Measurements from ENCODE around the gene ZNF580.

ZNF580 gene

DNA sequence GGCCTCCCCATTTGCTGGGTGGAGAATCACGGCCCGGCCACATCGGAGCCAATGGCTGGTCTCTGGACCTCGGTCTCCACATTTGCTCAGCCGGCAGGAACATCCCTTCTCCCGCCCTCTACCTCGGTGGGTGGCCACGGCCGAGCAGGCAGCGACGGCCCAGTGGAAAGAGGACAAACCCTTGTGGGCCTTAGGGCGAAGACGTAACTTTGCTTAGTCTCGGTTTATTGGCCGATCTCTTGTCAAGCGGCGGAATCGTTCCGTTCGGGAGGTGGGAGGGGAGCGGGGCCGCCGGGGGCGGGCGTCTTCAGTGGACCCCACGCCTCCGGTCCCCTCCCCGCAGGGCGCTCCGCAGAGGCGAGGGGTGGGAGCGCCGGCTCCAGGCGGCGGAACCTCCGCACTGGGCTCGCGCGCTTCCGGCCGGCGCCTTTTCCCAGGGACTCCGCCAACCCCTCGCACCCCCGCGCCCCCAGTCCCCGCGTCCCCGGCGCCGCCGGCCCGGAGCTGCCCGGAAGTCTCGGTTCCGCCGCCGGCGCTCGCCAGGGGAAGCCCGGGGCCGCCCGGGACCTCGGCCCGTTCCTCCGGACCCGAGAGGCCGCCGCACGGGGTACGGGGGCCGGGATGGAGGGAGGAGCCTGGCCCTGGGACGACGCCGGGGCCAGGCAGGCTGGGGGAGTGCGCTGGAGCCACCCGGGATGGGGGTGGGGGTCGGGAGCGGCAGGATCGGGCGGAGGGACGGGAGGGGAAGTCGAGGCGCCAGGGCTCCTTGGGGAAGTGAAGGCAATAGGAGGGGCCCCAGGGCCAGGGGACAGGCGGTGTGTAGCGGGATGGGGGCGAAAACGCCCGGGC is at the start of gene ZNF580:
ZNF580 (plus strand) TSS at position 426 of the 849 bp plus-strand sequence. CDS start 1,507 bp downstream, outside the sequence.
- peak; percentile 80 for DNase-seq (ENCODE audit: low read depth)

- DNase-seq (ENCODE audit: low read depth): no peak
Measured at GRCh38 chr19:55591555-55591954, 49.2 kb upstream of the ZNF580 start.

DNA sequence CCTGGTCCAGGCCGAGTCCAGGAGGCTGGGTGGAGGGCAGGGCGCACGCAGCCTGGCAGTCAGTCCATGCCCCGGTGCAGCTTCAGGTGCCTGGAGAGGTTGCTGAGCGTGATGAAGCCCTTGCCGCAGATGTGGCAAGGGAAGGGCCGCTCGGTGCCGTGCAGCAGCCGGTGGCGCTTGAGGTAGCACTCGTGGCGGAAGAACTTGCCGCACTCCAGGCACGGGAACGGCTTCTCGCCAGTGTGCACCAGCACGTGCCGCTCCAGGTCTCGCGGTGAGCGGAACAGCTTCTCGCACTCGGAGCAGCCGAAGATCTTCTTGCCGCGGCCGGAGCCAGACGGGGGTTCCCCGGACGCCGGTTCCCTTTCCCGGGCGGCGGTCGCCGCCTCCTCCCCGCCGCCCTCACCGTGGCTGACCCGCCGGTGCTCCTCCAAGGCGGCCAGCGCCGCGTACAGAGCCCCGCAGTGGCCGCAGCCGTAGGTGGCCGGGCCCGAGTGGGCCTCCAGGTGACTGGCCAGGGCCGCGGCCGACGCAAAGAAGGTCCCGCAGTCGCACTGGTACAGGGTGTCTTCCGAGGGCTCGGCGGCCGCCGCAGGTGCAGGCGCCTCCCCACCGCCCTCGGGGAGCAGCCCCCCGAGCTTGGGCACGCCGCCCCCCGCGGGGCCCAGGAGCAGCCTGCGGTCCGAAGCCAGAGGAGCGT is 48.3 kb upstream of the ZNF580 start:
- no peak for DNase-seq (ENCODE audit: low read depth)

GRCh38 chr19:55593096-55593772 is 47.6 kb upstream of the ZNF580 start:
- DNase-seq (ENCODE audit: low read depth): no peak

GRCh38 chr19:55594996-55595545 is 45.7 kb upstream of the ZNF580 start:
- no peak for DNase-seq (ENCODE audit: low read depth)

DNA sequence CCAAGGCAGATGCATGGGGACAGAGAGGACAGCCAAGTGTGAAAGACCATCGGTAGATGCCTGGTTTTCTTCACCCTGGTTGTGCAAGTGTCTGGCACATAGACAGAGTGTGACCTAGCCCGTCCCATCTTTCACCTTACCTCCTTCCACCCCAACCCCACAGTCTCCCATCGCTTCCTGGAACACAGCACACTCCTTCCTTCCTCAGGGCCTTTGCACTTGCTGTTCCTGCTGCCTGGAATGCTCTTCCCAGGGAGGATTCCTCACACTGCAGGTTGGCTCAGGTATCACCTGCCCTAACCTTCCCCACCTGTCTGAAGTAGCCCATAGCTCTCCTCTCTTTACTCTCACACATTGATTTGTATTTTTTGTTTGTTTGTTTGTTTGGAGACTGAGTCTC is 44.5 kb upstream of the ZNF580 start:
- DNase-seq (ENCODE audit: low read depth): no peak

GRCh38 chr19:55597501-55597921 is 43.3 kb upstream of the ZNF580 start:
- no peak for DNase-seq (ENCODE audit: low read depth)

GRCh38 chr19:55598034-55598433 is 42.8 kb upstream of the ZNF580 start:
- no peak for DNase-seq (ENCODE audit: low read depth)

DNA sequence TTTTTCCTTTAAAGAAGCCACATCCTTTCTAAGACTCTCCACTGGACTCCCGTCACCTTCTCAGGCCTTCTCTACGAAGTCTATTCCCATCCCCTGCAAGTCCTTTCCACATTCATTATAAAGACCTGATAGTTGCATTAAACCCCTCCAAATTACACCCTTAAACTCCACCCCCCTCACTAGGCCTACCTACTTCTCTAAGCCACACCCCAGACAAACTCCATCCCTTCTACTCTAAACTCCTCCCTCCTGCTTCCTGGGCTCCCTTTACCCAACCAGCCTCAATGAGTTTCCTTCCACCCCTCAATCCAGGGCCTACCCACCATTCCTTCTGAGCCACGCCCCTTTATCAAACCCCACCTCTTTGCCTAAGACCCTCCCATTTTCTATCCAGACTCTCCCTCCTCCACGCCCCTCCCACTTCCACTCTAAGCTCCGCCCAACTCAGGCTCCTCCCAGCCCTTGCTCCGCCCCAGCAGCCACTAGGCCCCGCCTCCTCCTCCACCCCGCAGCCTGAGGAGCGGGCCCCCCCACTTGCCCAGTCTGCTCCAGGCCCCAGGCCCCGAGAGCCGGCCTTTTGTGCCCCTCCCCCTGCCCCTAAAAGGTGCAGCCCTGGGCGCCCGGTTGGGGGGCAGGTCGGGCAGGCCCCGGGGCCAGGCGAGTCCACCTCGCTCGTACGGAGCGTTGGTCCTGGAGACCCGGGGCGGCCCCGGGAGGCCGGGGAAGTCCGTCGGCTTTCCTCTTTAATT is 41.9 kb upstream of the ZNF580 start:
- peak; percentile 92 for DNase-seq (ENCODE audit: low read depth)

GRCh38 chr19:55599468-55599841 is 41.3 kb upstream of the ZNF580 start, which contains the start of gene FIZ1:
Gene FIZ1 (minus strand): TSS chr19:55599517. CDS start chr19:55597865, 1,652 bp downstream.
- DNase-seq (ENCODE audit: low read depth): peak; percentile 98

- peak; percentile 84 for DNase-seq (ENCODE audit: low read depth)
Measured at GRCh38 chr19:55599842-55600661, 40.8 kb upstream of the ZNF580 start, which contains the start of gene ZNF524. Gene ZNF524 (plus strand): TSS chr19:55600288. CDS start chr19:55602113, 1,825 bp downstream.

GRCh38 chr19:55600662-55601028 is 40.2 kb upstream of the ZNF580 start:
- no peak for DNase-seq (ENCODE audit: low read depth)

GRCh38 chr19:55601084-55601483 is 39.7 kb upstream of the ZNF580 start:
- no peak for DNase-seq (ENCODE audit: low read depth)

DNA sequence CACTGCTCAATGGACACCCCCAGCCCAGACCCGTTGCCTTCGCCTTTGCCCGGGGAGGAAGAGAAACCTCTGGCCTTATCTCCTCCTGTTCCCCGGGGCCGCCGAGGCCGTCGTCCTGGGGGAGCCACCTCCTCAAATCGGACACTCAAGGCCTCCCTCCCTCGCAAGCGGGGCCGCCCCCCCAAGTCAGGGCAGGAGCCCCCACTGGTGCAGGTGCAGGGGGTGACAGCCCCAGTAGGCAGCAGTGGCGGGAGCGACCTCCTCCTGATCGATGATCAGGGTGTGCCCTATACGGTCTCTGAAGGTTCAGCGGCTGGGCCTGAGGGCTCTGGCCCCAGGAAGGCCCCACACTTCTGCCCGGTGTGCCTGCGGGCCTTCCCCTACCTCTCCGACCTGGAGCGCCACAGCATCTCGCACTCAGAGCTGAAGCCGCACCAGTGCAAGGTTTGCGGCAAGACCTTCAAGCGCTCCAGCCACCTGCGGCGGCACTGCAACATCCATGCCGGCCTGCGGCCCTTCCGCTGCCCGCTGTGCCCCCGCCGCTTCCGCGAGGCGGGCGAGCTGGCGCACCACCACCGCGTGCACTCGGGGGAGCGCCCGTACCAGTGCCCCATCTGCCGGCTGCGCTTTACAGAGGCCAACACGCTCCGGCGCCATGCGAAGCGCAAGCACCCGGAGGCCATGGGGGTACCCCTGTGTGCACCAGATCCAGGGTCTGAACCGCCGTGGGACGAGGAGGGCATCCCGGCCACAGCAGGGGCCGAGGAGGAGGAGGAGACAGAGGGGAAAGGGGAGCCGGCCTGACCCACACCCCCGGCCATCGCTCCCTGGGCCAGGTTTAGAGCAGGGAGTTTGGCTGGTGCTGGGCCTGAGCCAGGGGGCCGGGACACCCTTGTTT is 38.4 kb upstream of the ZNF580 start:
- no peak for DNase-seq (ENCODE audit: low read depth)

GRCh38 chr19:55603115-55603514 is 37.7 kb upstream of the ZNF580 start:
- DNase-seq (ENCODE audit: low read depth): no peak

DNA sequence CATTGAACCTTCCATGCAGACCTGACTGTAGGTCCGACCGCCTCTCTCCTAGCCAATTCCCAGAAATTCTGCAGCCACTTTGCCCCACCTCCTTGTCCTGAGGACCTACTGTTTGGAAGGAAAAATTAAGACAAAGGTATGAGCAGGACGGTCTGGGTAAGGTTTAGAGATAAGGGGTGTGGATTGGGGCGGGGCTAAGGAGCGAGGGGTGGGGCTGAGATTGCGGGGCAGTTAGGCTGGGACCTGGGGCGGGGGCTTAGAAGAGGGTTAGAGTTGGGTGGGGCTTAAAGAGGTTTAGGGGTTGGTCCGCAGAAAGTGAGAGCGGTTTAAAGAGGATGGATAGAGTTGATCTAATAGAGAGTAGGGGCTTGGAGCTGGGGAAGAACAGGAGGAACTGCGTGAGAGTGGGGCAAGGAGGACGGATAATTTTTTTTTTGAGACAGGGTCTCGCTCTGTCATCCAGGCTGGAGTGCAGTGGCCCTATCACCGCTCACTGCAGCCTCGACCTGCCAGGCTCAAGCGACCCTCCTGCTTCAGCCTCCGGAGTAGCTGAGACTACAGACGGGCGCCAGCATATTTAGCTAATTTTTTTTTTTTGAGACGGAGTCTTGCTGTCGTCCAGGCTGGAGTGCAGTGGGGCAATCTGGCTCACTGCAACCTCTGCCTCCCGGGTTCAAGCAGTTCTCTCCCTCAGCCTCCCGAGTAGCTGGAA is 37.1 kb upstream of the ZNF580 start:
- DNase-seq (ENCODE audit: low read depth): no peak

GRCh38 chr19:55605207-55605636 is 35.6 kb upstream of the ZNF580 start:
- DNase-seq (ENCODE audit: low read depth): peak; percentile 97

- peak; percentile 91 for DNase-seq (ENCODE audit: low read depth)
Measured at GRCh38 chr19:55605637-55606470, 34.9 kb upstream of the ZNF580 start, which contains the start of gene ZNF865. Gene ZNF865 (plus strand): TSS chr19:55605647. CDS start chr19:55613619, 7,972 bp downstream.

Measured in ELR (cell line).